SK-N-SH (cell line): ENCODE data around the gene PUS10.
"Not testable (repeated sequence)": the region's sequence is repeated elsewhere in the genome, so short reads cannot be mapped to it uniquely, and the experiment has no call there.

Experiments used
- JUND ChIP-seq: IDR thresholded peaks from 2 replicates; pipeline ENCODE4 v1.4.0; 2012
- POLR2AphosphoS5 ChIP-seq: IDR thresholded peaks from 2 replicates; pipeline ENCODE4 v1.6.1; 2012; ENCODE audit warnings: low read depth, low read length
- RFX5 ChIP-seq: IDR thresholded peaks from 2 replicates; pipeline ENCODE4 v1.6.1; 2012; ENCODE audit warnings: mild to moderate bottlenecking, improper control_type of control experiment, low read length

- not testable (repeated sequence) for TF ChIP-seq POLR2AphosphoS5, JUND, RFX5
These were observed 18.6 kb upstream of the PUS10 start for GRCh38 chr2:61036643-61037042.
